K562 (cell line): Measurements from ENCODE around the gene FAM81B. TPM values are rescaled to one million over a fixed set of nuclear protein-coding genes. Genes with fewer than 3 reads are reported as not detected.
A peak's percentile ranks its signal among the peaks of the same experiment; 100 is the strongest.

Experiments
- ATAC-seq: fragments of 200-7000 bp; cut with Tn5 transposase; 3 replicates; pipeline ENCODE4 v1.9.1; 2020; ENCODE audit warnings: moderate library complexity
- BruUV-seq: library from RNA; stranded (reverse); fragments of 400-500 nt; replicated peaks from 2 replicates; lab custom pipeline; 2021; lab: Mats Ljungman, UMichigan
- CTCF ChIA-PET: fragments of 300-600 bp; formaldehyde crosslinking; extraction: SDS; loops from one replicate; lab custom pipeline; 2021; ENCODE audit warnings: low intra/inter-chr PET ratio; lab: Yijun Ruan, JAX
- POLR2A ChIA-PET: fragments of 300-600, 350-650 bp; sonication (Branson Sonifier 250); formaldehyde crosslinking; extraction: SDS; loops from one replicate; lab custom pipeline; 2021; ENCODE audit warnings: antibody characterized with exemption, inconsistent platforms; lab: Yijun Ruan, JAX
- DNase-seq, 4 experiments: peaks; one replicate each; pipeline versions ENCODE4 v3.0.0 to v3.0.0-alpha.2; 2011 to 2018; ENCODE audit warnings: low spot score in 3 of 4, mixed read lengths in 3 of 4; ENCODE audit errors: extremely low read depth in 1 of 4
- FAIRE-seq: peaks from 2 replicates; lab custom pipeline; 2011; peaks lifted over from hg19 to GRCh38; lab: Jason Lieb, UNC
- H2AFZ ChIP-seq: 2 replicates; pipeline ENCODE4 v1.6.0; 2011; ENCODE audit warnings: low read depth, low read length, control low read depth, inconsistent platforms
- H3K27ac ChIP-seq: fragments of 200-600 bp; 3 replicates; pipeline ENCODE4 v1.8.0; 2011; ENCODE audit warnings: low read depth, mild to moderate bottlenecking, control low read depth, inconsistent platforms, low read length, moderate library complexity, mixed read lengths; ENCODE audit errors: extremely low read depth
- H3K27me3 ChIP-seq, 2 experiments: fragments of 300-600 bp in 1 of 2; 2 replicates in 1 of 2; 3 replicates in 1 of 2; pipeline versions ENCODE4 v1.6.0 to v1.8.0; 2011; ENCODE audit warnings: inconsistent platforms in 2 of 2, low read length in 2 of 2, mild to moderate bottlenecking in 1 of 2, mixed read lengths in 1 of 2, moderate library complexity in 1 of 2; ENCODE audit not compliant: control insufficient read depth in 2 of 2, insufficient read depth in 2 of 2
- H3K36me3 ChIP-seq: fragments of 300-600 bp; 3 replicates; pipeline ENCODE4 v1.8.0; 2011; ENCODE audit warnings: mild to moderate bottlenecking, low read length, inconsistent platforms; ENCODE audit not compliant: control insufficient read depth, insufficient read depth
- H3K4me1 ChIP-seq, 2 experiments: fragments of 200-600 bp in 1 of 2; replicated peaks in 1 of 2; 2 replicates in 1 of 2; 3 replicates in 1 of 2; pipeline versions ENCODE4 v1.5.1 to v1.8.0; 2011; ENCODE audit warnings: inconsistent platforms in 2 of 2, low read length in 2 of 2, mild to moderate bottlenecking in 1 of 2, mixed read lengths in 1 of 2, moderate library complexity in 1 of 2; ENCODE audit not compliant: control insufficient read depth in 2 of 2, insufficient read depth in 2 of 2
- H3K4me2 ChIP-seq: 2 replicates; pipeline ENCODE4 v1.6.1; 2011; ENCODE audit warnings: low read length, control low read depth, inconsistent platforms, mixed read lengths; ENCODE audit not compliant: insufficient read depth
- H3K4me3 ChIP-seq: fragments of 200-600 bp; sonication (generic), shearing (Covaris generic); 2 replicates; pipeline ENCODE4 v1.5.1; 2016; ENCODE audit warnings: control low read depth, inconsistent platforms
- H3K79me2 ChIP-seq: fragments of 200-600 bp; 3 replicates; pipeline ENCODE4 v1.8.0; 2011; ENCODE audit warnings: low read length, inconsistent platforms; ENCODE audit not compliant: control insufficient read depth, insufficient read depth
- H3K9ac ChIP-seq, 2 experiments: 2 replicates each; pipeline versions ENCODE4 v1.6.0 to v1.6.1; 2011; ENCODE audit warnings: low read depth in 2 of 2, low read length in 2 of 2, control low read depth in 1 of 2, inconsistent platforms in 1 of 2, mild to moderate bottlenecking in 1 of 2, mixed read lengths in 1 of 2; ENCODE audit not compliant: insufficient read depth in 1 of 2
- H3K9me1 ChIP-seq: one replicate; pipeline ENCODE4 v1.6.0; 2011; ENCODE audit warnings: inconsistent platforms, mild to moderate bottlenecking, low read length, moderate library complexity; ENCODE audit not compliant: control insufficient read depth, insufficient read depth
- H3K9me3 ChIP-seq: replicated peaks from 2 replicates; pipeline ENCODE4 v1.5.1; 2011; ENCODE audit warnings: low read depth, low read length, inconsistent platforms; ENCODE audit not compliant: control insufficient read depth, insufficient read depth
- H4K20me1 ChIP-seq: replicated peaks from 2 replicates; pipeline ENCODE4 v1.6.1; 2011; ENCODE audit warnings: low read length, inconsistent platforms, mixed read lengths; ENCODE audit not compliant: control insufficient read depth, insufficient read depth
- CHD4 ChIP-seq: fragments of 200-600 bp; sonication (generic); IDR thresholded peaks from 3 replicates; pipeline ENCODE4 v1.6.1; 2012; ENCODE audit warnings: low read depth, mild to moderate bottlenecking, mixed read lengths, low read length, inconsistent platforms; ENCODE audit not compliant: insufficient read depth, insufficient replicate concordance, poor library complexity, severe bottlenecking
- FUS ChIP-seq: fragments of 200-400 bp; formaldehyde crosslinking; optimal IDR thresholded peaks from 2 replicates; pipeline ENCODE3; 2017; ENCODE audit warnings: low read depth, low read length
- HDAC2 ChIP-seq: fragments of 450-650 bp; IDR thresholded peaks from 2 replicates; pipeline ENCODE4 v1.6.1; 2016; ENCODE audit warnings: mild to moderate bottlenecking
- MAFF ChIP-seq: IDR thresholded peaks from 2 replicates; pipeline ENCODE4 v1.6.1; 2012; ENCODE audit warnings: low read length, improper control_type of control experiment
- NFE2L1 ChIP-seq: fragments of 450-650 bp; IDR thresholded peaks from 2 replicates; pipeline ENCODE4 v1.6.1; 2016; ENCODE audit warnings: missing genetic modification characterization, low read depth, mild to moderate bottlenecking, missing compliant biosample characterization, moderate library complexity, borderline replicate concordance
- PML ChIP-seq: IDR thresholded peaks from 2 replicates; pipeline ENCODE4 v1.6.1; 2012; ENCODE audit warnings: low read length, inconsistent platforms
- POLR2AphosphoS2 ChIP-seq: IDR thresholded peaks from 2 replicates; pipeline ENCODE4 v1.6.1; 2012; ENCODE audit warnings: low read length, improper control_type of control experiment
- RBM22 ChIP-seq: fragments of 200-400 bp; formaldehyde crosslinking; IDR thresholded peaks from 2 replicates; pipeline ENCODE4 v1.6.1; 2018; ENCODE audit warnings: low read length, low read depth; ENCODE audit not compliant: poor library complexity, severe bottlenecking
- WGBS: fragments of 100-300 bp; shearing (Covaris generic); methylation state at CpG from one replicate; pipeline ENCODE4 v1.1.6; 2016; ENCODE audit warnings: low coverage, mixed read lengths; ENCODE audit not compliant: insufficient coverage; ENCODE audit errors: missing lambda C conversion rate; 5-methylcytosine and 5-hydroxymethylcytosine counted together
- in situ Hi-C: fragments of 300-500 bp; cut with MboI; formaldehyde crosslinking; loops from 4 replicates; pipeline ENCODE4 v1.15.0; 2018; ENCODE audit warnings: inconsistent platforms, mixed read lengths
- intact Hi-C: fragments of 100-400 bp; cut with micrococcal nuclease; formaldehyde crosslinking; loops from 2 replicates; pipeline ENCODE4 v1.14.2; 2022
- polyA plus RNA-seq, 8 experiments: library from polyadenylated mRNA; depleted of rRNA in 4 of 8; stranded (reverse) in 5 of 8; unstranded in 3 of 8; fragments of >200 nt; fragmentation: Nextera tagmentation in 2 of 8; fragmentation: Illumina TruSeq in 1 of 8; extraction: Ambion mirVana in 2 of 8; extraction: Trizol in 1 of 8; gene quantifications; 2 replicates each; pipeline versions ENCODE4 v1.2.1 to v1.2.3, GENCODE V29; 2011 to 2014; ENCODE audit warnings: inconsistent platforms in 1 of 8, missing spikeins in 1 of 8
- total RNA-seq, 7 experiments: library from RNA; depleted of rRNA in 6 of 7; stranded (reverse); fragments of >200 nt in 6 of 7; fragmentation: Illumina TruSeq in 2 of 7; extraction: Trizol in 2 of 7; gene quantifications; 2 replicates each; pipeline versions ENCODE4 v1.2.1 to v1.2.3, GENCODE V29; 2011 to 2021; ENCODE audit warnings: low replicate concordance in 1 of 7
- TF ChIP-seq, protein P1 (sequence below): sonication (generic); formaldehyde crosslinking; IDR thresholded peaks from 2 replicates; pipeline ENCODE4 v1.8.1; 2023; ENCODE audit warnings: mild to moderate bottlenecking, missing genetic modification reagents
- TF ChIP-seq, protein P2 (sequence below): fragments of 450-650 bp; IDR thresholded peaks from 2 replicates; pipeline ENCODE4 v1.6.1; 2016; ENCODE audit warnings: low read depth

Gene FAM81B
- total and polyA plus RNA-seq, 9 of the 15 experiments (the other 6 are each of a cell fraction or from before 2014, with no cell fraction given), result 0.08 to 0.64 (median 0.25) TPM; not detected in 2

DNA sequence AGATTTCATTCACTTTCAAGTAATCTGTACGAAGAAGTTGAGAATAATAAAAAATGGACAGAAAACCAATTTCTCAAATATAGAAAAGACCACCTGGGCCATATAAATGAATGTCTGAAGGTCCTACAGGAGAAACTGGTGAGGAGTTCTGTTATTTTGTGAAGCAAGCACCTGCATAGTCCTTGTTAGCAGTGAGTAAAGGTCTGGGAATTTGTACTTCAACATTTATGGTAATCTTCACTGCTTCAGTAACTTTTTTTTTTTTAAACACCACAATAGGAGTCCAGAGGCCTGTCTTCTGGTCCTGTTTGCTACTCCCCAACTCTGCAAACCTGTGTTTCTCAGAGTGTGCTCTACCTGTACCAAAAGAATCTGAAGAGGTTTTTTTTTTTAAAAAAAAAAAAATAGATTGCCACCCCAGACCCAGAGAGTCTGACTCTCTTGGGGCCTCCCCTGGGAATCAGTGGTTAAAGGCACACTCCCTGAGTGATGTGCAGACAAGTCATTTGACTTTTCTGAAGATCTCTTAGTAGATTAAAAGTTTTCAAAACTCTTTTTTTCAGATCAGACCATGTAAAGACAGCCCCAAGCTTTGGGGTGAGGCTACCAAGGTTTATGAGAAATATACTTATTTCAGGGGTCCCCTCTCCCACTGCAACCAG lies 55.5 kb downstream of the FAM81B start:
- no TSS peak for BruUV-seq
- Histone ChIP-seq H3K79me2 (no peaks in the 10 kb centered on the region), H4K20me1 (no peaks in the 10 kb centered on the region), H3K4me3 (no peak overlapping the region), H3K4me2 (peak overlapping the region; percentile 13; the same call in 1 of the 2 replicates), H3K9me1 (no peaks in the 10 kb centered on the region), H3K9ac (no peak overlapping the region), H3K27me3 (peaks cover under 1 to 2% of the 10 kb centered on the region in 2 experiments; a peak in 4 of 5 replicates), H3K9me3 (no peaks in the 10 kb centered on the region), H3K36me3 (no peaks in the 10 kb centered on the region), H2AFZ (no peak overlapping the region), H3K4me1 (peaks cover 0 to 11% of the 10 kb centered on the region in 2 experiments; a peak in 2 of 5 replicates), H3K27ac (no peak overlapping the region)
- 4% methylated on average over 1 of the region's 1 CpG for WGBS
- DNase-seq (no peak), ATAC-seq (no peak), FAIRE-seq (no peak)
- in situ Hi-C loops, result no loop called here
- ChIA-PET CTCF (no interaction called here), POLR2A (no interaction called here)
- intact Hi-C loops, result loop anchor here (10.0 kb wide), 2 partner anchors 398 to 482 kb away; no protein-coding TSS in a partner anchor
- TF ChIP-seq POLR2AphosphoS2 (no peak), MAFF (no peak), RBM22 (no peak), PML (no peak), NFE2L1 (tag) (no peak), FUS (no peak), HDAC2 (no peak), CHD4 (no peak)
- TF ChIP-seq, protein P1, sequence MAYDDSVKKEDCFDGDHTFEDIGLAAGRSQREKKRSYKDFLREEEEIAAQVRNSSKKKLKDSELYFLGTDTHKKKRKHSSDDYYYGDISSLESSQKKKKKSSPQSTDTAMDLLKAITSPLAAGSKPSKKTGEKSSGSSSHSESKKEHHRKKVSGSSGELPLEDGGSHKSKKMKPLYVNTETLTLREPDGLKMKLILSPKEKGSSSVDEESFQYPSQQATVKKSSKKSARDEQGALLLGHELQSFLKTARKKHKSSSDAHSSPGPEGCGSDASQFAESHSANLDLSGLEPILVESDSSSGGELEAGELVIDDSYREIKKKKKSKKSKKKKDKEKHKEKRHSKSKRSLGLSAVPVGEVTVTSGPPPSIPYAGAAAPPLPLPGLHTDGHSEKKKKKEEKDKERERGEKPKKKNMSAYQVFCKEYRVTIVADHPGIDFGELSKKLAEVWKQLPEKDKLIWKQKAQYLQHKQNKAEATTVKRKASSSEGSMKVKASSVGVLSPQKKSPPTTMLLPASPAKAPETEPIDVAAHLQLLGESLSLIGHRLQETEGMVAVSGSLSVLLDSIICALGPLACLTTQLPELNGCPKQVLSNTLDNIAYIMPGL (CRISPR knock-in tag), result no peak
- TF ChIP-seq, protein P2, sequence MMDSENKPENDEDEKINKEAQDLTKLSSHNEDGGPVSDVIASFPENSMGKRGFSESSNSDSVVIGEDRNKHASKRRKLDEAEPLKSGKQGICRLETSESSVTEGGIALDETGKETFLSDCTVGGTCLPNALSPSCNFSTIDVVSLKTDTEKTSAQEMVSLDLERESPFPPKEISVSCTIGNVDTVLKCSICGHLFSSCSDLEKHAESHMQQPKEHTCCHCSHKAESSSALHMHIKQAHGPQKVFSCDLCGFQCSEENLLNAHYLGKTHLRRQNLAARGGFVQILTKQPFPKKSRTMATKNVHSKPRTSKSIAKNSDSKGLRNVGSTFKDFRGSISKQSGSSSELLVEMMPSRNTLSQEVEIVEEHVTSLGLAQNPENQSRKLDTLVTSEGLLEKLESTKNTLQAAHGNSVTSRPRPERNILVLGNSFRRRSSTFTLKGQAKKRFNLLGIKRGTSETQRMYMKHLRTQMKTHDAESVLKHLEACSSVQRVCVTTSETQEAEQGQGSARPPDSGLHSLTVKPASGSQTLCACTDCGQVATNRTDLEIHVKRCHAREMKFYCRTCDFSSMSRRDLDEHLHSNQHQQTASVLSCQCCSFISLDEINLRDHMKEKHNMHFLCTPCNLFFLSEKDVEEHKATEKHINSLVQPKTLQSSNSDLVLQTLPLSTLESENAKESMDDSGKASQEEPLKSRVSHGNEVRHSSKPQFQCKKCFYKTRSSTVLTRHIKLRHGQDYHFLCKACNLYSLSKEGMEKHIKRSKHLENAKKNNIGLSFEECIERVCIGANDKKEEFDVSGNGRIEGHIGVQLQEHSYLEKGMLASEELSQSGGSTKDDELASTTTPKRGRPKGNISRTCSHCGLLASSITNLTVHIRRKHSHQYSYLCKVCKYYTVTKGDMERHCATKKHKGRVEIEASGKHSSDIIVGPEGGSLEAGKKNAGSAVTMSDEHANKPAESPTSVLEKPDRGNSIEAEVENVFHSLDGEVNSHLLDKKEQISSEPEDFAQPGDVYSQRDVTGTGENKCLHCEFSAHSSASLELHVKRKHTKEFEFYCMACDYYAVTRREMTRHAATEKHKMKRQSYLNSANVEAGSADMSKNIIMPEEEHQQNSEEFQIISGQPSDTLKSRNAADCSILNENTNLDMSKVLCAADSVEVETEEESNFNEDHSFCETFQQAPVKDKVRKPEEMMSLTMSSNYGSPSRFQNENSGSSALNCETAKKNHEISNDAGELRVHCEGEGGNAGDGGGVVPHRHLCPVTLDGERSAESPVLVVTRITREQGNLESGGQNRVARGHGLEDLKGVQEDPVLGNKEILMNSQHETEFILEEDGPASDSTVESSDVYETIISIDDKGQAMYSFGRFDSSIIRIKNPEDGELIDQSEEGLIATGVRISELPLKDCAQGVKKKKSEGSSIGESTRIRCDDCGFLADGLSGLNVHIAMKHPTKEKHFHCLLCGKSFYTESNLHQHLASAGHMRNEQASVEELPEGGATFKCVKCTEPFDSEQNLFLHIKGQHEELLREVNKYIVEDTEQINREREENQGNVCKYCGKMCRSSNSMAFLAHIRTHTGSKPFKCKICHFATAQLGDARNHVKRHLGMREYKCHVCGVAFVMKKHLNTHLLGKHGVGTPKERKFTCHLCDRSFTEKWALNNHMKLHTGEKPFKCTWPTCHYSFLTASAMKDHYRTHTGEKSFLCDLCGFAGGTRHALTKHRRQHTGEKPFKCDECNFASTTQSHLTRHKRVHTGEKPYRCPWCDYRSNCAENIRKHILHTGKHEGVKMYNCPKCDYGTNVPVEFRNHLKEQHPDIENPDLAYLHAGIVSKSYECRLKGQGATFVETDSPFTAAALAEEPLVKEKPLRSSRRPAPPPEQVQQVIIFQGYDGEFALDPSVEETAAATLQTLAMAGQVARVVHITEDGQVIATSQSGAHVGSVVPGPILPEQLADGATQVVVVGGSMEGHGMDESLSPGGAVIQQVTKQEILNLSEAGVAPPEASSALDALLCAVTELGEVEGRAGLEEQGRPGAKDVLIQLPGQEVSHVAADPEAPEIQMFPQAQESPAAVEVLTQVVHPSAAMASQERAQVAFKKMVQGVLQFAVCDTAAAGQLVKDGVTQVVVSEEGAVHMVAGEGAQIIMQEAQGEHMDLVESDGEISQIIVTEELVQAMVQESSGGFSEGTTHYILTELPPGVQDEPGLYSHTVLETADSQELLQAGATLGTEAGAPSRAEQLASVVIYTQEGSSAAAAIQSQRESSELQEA, result no peak
